Measurements from ENCODE around the gene RNU6-1. TPM values are rescaled to one million over a fixed set of nuclear protein-coding genes. Genes with fewer than 3 reads are reported as not detected.

RNU6-1 gene
- total and polyA plus RNA-seq, 2 donors (not counting 1 experiment from before 2014, with no cell fraction given) = not detected

DNA sequence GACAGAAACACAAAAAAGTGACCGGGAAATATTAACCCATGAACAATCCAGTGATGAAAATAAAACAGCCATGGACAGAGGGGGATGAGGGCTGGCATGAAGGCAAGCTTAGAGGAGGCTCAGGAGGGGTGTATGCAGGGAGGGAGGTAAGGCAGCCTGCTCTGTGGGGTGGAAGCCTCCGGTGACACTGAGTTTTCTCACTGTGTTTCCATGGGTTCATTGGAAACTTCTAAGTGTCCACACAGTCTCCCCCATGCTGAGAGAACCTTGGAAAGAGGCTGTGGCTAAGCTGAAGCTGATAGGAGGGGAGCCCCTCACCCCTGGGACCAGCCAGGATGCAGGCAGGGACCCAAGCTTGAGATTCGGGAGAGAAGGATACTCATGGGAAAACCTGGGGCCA lies 21.4 kb downstream of the RNU6-1 start:
- no peak overlapping the region for H3K9ac ChIP-seq (ENCODE audit: low read length)
- H3K4me1 Mint-ChIP-seq = peaks cover 24% of the 10 kb centered on the region
- peaks cover 29 to 37% of the 10 kb centered on the region in 2 donors for H3K4me1 ChIP-seq (ENCODE audit: control insufficient read depth in 2 of 2, insufficient read depth in 2 of 2, low read length in 2 of 2)
- H3K9me3 ChIP-seq (ENCODE audit: control extremely low read depth in 1 of 3, control insufficient read depth in 2 of 3, insufficient read depth in 1 of 3, low read length in 2 of 3) = peaks cover 6 to 61% (median 7%) of the 10 kb centered on the region in 3 donors
- H2AFZ ChIP-seq (ENCODE audit: insufficient read depth, low read depth, low read length, poor library complexity, severe bottlenecking) = no peak overlapping the region
- 73% methylated on average over 2 of the region's 3 CpGs for WGBS (ENCODE audit: insufficient coverage)
- intact Hi-C loops (cut with micrococcal nuclease) = no loop called here
- no peak overlapping the region for H3K4me3 ChIP-seq (ENCODE audit: control extremely low read depth in 1 of 5, extremely low read depth in 1 of 5, insufficient read depth in 1 of 5, low read depth in 2 of 5, low read length in 4 of 5)
- TF ChIP-seq, protein P1, sequence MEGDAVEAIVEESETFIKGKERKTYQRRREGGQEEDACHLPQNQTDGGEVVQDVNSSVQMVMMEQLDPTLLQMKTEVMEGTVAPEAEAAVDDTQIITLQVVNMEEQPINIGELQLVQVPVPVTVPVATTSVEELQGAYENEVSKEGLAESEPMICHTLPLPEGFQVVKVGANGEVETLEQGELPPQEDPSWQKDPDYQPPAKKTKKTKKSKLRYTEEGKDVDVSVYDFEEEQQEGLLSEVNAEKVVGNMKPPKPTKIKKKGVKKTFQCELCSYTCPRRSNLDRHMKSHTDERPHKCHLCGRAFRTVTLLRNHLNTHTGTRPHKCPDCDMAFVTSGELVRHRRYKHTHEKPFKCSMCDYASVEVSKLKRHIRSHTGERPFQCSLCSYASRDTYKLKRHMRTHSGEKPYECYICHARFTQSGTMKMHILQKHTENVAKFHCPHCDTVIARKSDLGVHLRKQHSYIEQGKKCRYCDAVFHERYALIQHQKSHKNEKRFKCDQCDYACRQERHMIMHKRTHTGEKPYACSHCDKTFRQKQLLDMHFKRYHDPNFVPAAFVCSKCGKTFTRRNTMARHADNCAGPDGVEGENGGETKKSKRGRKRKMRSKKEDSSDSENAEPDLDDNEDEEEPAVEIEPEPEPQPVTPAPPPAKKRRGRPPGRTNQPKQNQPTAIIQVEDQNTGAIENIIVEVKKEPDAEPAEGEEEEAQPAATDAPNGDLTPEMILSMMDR (IDR thresholded peaks at IDR 0.05) = no peak
- TF ChIP-seq EZH2 (IDR thresholded peaks at IDR 0.05; ENCODE audit: borderline replicate concordance, insufficient read depth, low read depth, low read length, poor library complexity, severe bottlenecking) = no peak
- no peaks in the 10 kb centered on the region for H3K79me2 ChIP-seq (ENCODE audit: control insufficient read depth, insufficient read depth, low read length)
- H4K20me1 ChIP-seq (ENCODE audit: control insufficient read depth, insufficient read depth, low read length, poor library complexity, severe bottlenecking) = peaks cover 17% of the 10 kb centered on the region
- no peaks in the 10 kb centered on the region for H3K36me3 ChIP-seq (replicated peaks in 1 of 2; ENCODE audit: control extremely low read depth in 1 of 2, control insufficient read depth in 1 of 2, extremely low read depth in 1 of 2, insufficient read depth in 2 of 2, low read length in 1 of 2)
- H3K9me3 Mint-ChIP-seq (ENCODE audit: insufficient read depth) = no peaks in the 10 kb centered on the region
- POLR2A ChIA-PET = interaction anchor here (0.6 kb wide), 1 partner anchor 33 kb away, joined by 3 read pairs; no protein-coding TSS in a partner anchor
- no peak overlapping the region for H3K27ac ChIP-seq (ENCODE audit: low read length in 2 of 2)
- H3K27me3 Mint-ChIP-seq = peaks cover 53% of the 10 kb centered on the region
- CTCF ChIA-PET = interaction anchor here (1.0 to 16.8 kb wide), 3 partner anchors 11 to 35 kb away, joined by 3 to 237 read pairs (median 4); no protein-coding TSS in a partner anchor
- H3K27me3 ChIP-seq (replicated peaks in 1 of 4; ENCODE audit: control extremely low read depth in 1 of 4, control insufficient read depth in 3 of 4, insufficient read depth in 4 of 4, low read length in 3 of 4) = peaks cover 0 to 67% (median 44%) of the 10 kb centered on the region in 4 experiments
- no peak for ATAC-seq (ENCODE audit: low read depth)
- no peak overlapping the region for H3K27ac Mint-ChIP-seq
- no peak for DNase-seq
- H3K4me2 ChIP-seq (replicated peaks; ENCODE audit: low read depth, low read length, poor library complexity, severe bottlenecking) = no peak overlapping the region
- H3K4me3 Mint-ChIP-seq = no peak overlapping the region

GRCh38 chr15:67816668-67817067 lies 23.2 kb downstream of the RNU6-1 start:
- Histone ChIP-seq H3K4me2 (replicated peaks; ENCODE audit: low read depth, low read length, poor library complexity, severe bottlenecking) (no peak overlapping the region), H3K4me3 (ENCODE audit: control extremely low read depth in 1 of 5, extremely low read depth in 1 of 5, insufficient read depth in 1 of 5, low read depth in 2 of 5, low read length in 4 of 5) (no peak overlapping the region), H4K20me1 (ENCODE audit: control insufficient read depth, insufficient read depth, low read length, poor library complexity, severe bottlenecking) (peaks cover 9% of the 10 kb centered on the region), H3K36me3 (replicated peaks in 1 of 2; ENCODE audit: control extremely low read depth in 1 of 2, control insufficient read depth in 1 of 2, extremely low read depth in 1 of 2, insufficient read depth in 2 of 2, low read length in 1 of 2) (no peaks in the 10 kb centered on the region), H3K27ac (ENCODE audit: low read length in 2 of 2) (no peak overlapping the region), H3K9ac (ENCODE audit: low read length) (no peak overlapping the region), H3K9me3 (ENCODE audit: control extremely low read depth in 1 of 3, control insufficient read depth in 2 of 3, insufficient read depth in 1 of 3, low read length in 2 of 3) (peaks cover 6 to 47% (median 7%) of the 10 kb centered on the region in 3 donors), H3K4me1 (ENCODE audit: control insufficient read depth in 2 of 2, insufficient read depth in 2 of 2, low read length in 2 of 2) (peaks cover 16 to 22% of the 10 kb centered on the region in 2 donors), H3K27me3 (replicated peaks in 1 of 4; ENCODE audit: control extremely low read depth in 1 of 4, control insufficient read depth in 3 of 4, insufficient read depth in 4 of 4, low read length in 3 of 4) (peaks cover 0 to 60% (median 31%) of the 10 kb centered on the region in 4 experiments), H2AFZ (ENCODE audit: insufficient read depth, low read depth, low read length, poor library complexity, severe bottlenecking) (no peak overlapping the region), H3K79me2 (ENCODE audit: control insufficient read depth, insufficient read depth, low read length) (no peaks in the 10 kb centered on the region)
- Mint-ChIP-seq H3K9me3 (ENCODE audit: insufficient read depth) (no peaks in the 10 kb centered on the region), H3K27me3 (peaks cover 47% of the 10 kb centered on the region), H3K27ac (no peak overlapping the region), H3K4me1 (peaks cover 10% of the 10 kb centered on the region), H3K4me3 (no peak overlapping the region)
- DNase-seq (no peak), ATAC-seq (ENCODE audit: low read depth) (no peak)
- ChIA-PET CTCF (no interaction called here), POLR2A (no interaction called here)
- WGBS (ENCODE audit: insufficient coverage) = no CpG with 5 or more reads among the region's 3 CpGs
- intact Hi-C loops (cut with micrococcal nuclease) = no loop called here
- TF ChIP-seq, protein P1 (IDR thresholded peaks at IDR 0.05) = no peak
- no peak for TF ChIP-seq EZH2 (IDR thresholded peaks at IDR 0.05; ENCODE audit: borderline replicate concordance, insufficient read depth, low read depth, low read length, poor library complexity, severe bottlenecking)

All from B cell (primary cell).